Thoracic aorta (tissue), 2 donors: ENCODE results near the gene CDH8. TPM values are rescaled to one million over a fixed set of nuclear protein-coding genes. Genes with fewer than 3 reads are reported as not detected.

Experiments used
- ATAC-seq: fragments of 150-250 bp; one replicate; pipeline ENCODE4 v1.8.0; 2017; ENCODE audit warnings: low read depth; ENCODE audit not compliant: insufficient number of reproducible peaks, low FRiP score
- DNase-seq: peaks from one replicate; pipeline ENCODE4 v3.0.0-alpha.2; 2020; ENCODE audit warnings: low spot score
- H3K27ac ChIP-seq, 2 donors: fragments of 200-600 bp; sonication (generic); 1 replicate in 1 of 2; 2 replicates in 1 of 2; pipeline ENCODE4 v1.5.1; 2016; ENCODE audit warnings: mild to moderate bottlenecking in 2 of 2, moderate library complexity in 2 of 2
- H3K27me3 ChIP-seq: fragments of 200-600 bp; sonication (generic); replicated peaks from 2 replicates; pipeline ENCODE4 v1.6.0; 2016; ENCODE audit warnings: mild to moderate bottlenecking; ENCODE audit not compliant: insufficient read depth
- H3K36me3 ChIP-seq: fragments of 200-600 bp; sonication (generic); one replicate; pipeline ENCODE4 v1.5.1; 2016
- H3K4me1 ChIP-seq, 2 donors: fragments of 200-600 bp; sonication (generic); 1 replicate in 1 of 2; 2 replicates in 1 of 2; pipeline versions ENCODE4 v1.5.1 to v1.6.0; 2016; ENCODE audit warnings: low read depth in 2 of 2, mild to moderate bottlenecking in 1 of 2; ENCODE audit not compliant: control insufficient read depth in 1 of 2
- H3K4me3 ChIP-seq: fragments of 200-600 bp; sonication (generic); 2 replicates; pipeline ENCODE4 v1.5.1; 2016; ENCODE audit warnings: mild to moderate bottlenecking
- H3K9me3 ChIP-seq: fragments of 200-600 bp; sonication (generic); 2 replicates; pipeline ENCODE4 v1.5.1; 2016
- total RNA-seq, 2 donors: library from RNA; depleted of rRNA; stranded (reverse); fragments of >200 nt; gene quantifications; one replicate each; pipeline versions ENCODE4 v1.1.0 to v1.2.3, GENCODE V29; 2016
- TF ChIP-seq, protein P1 (sequence below): fragments of 200-600 bp; sonication (generic); IDR thresholded peaks from one replicate; pipeline ENCODE4 v1.5.1; 2019; ENCODE audit warnings: antibody characterized with exemption

The CDH8 gene, protein sequence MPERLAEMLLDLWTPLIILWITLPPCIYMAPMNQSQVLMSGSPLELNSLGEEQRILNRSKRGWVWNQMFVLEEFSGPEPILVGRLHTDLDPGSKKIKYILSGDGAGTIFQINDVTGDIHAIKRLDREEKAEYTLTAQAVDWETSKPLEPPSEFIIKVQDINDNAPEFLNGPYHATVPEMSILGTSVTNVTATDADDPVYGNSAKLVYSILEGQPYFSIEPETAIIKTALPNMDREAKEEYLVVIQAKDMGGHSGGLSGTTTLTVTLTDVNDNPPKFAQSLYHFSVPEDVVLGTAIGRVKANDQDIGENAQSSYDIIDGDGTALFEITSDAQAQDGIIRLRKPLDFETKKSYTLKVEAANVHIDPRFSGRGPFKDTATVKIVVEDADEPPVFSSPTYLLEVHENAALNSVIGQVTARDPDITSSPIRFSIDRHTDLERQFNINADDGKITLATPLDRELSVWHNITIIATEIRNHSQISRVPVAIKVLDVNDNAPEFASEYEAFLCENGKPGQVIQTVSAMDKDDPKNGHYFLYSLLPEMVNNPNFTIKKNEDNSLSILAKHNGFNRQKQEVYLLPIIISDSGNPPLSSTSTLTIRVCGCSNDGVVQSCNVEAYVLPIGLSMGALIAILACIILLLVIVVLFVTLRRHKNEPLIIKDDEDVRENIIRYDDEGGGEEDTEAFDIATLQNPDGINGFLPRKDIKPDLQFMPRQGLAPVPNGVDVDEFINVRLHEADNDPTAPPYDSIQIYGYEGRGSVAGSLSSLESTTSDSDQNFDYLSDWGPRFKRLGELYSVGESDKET
- total RNA-seq = 1 to 10 TPM; 5.4 to 7.0 TPM

DNA sequence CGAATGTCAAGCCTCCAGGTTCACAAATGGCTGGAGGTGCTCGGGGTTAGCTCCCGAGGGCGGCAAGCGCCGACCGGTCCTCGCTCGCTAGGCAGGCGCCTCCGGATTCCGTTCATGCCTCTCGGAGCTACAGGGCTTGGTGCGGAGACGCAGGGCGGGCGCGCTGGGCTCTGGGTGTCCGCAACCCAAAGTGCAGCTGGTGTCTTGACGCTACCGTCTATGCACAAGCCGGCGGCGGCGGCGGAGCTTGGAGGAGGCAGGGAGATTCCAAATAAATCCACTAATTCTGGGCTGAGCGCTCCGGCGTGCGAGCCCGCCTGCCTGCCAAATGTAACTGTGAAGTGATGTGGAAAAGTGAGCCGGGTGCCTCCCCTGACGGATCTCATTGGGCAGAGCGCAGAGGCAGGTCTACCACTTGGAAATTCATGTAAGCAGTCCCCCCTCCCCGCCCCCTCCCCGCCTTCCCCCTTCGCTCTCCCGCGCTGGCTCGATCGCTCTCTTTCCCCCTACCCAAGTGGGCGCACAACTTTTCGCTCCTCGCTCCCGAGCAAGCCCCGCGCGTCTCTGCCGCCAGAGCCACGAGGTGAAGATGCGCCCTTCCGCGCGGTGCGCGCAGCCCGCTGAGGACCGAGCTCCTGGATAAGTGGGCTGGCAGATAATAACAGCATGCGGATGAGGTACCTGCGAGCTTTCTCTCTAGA is at the start of gene CDH8:
CDH8 (minus strand) TSS at position 338 of the 701 bp plus-strand sequence. CDS start 15,035 bp downstream, outside the sequence.
- TF ChIP-seq, protein P1, sequence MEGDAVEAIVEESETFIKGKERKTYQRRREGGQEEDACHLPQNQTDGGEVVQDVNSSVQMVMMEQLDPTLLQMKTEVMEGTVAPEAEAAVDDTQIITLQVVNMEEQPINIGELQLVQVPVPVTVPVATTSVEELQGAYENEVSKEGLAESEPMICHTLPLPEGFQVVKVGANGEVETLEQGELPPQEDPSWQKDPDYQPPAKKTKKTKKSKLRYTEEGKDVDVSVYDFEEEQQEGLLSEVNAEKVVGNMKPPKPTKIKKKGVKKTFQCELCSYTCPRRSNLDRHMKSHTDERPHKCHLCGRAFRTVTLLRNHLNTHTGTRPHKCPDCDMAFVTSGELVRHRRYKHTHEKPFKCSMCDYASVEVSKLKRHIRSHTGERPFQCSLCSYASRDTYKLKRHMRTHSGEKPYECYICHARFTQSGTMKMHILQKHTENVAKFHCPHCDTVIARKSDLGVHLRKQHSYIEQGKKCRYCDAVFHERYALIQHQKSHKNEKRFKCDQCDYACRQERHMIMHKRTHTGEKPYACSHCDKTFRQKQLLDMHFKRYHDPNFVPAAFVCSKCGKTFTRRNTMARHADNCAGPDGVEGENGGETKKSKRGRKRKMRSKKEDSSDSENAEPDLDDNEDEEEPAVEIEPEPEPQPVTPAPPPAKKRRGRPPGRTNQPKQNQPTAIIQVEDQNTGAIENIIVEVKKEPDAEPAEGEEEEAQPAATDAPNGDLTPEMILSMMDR = no peak
- H3K27ac ChIP-seq = peak within 1 kb of the TSS in 1 of 2 donors; percentile 40
- ATAC-seq (no peak), DNase-seq (no peak)
- H3K9me3 ChIP-seq = no peaks in the 10 kb centered on the region
- H3K36me3 ChIP-seq = no peaks in the 10 kb centered on the region
- peaks cover 0 to 10% of the 10 kb centered on the region in 2 donors for H3K4me1 ChIP-seq
- peak within 1 kb of the TSS; percentile 73 for H3K4me3 ChIP-seq
- H3K27me3 ChIP-seq = no peaks in the 10 kb centered on the region

DNA sequence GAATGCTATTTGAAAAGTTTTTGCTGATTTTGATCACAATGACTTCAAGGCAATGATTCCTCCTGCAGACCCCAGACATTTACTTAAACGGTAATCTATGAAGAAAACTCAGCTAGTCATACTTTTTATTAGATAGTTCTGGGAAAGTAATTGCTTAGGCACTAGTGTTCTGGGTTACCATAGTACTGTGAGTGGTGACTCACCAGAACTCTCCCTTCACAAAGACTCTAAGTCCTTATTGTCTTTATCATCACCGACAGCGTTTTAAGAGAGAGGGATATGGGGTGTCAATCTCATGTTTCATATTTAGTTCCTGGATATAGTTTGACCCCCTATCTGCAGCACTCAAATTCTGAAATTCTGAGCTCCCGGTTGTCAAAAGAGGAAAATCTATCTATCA is 43.0 kb upstream of the CDH8 start:
- H3K36me3 ChIP-seq = no peaks in the 10 kb centered on the region
- H3K9me3 ChIP-seq = no peaks in the 10 kb centered on the region
- no peak overlapping the region for H3K4me3 ChIP-seq
- H3K4me1 ChIP-seq = no peaks in the 10 kb centered on the region
- no peak for DNase-seq
- no peaks in the 10 kb centered on the region for H3K27me3 ChIP-seq
- no peak overlapping the region for H3K27ac ChIP-seq
- TF ChIP-seq, protein P1 = no peak
- ATAC-seq = no peak

DNA sequence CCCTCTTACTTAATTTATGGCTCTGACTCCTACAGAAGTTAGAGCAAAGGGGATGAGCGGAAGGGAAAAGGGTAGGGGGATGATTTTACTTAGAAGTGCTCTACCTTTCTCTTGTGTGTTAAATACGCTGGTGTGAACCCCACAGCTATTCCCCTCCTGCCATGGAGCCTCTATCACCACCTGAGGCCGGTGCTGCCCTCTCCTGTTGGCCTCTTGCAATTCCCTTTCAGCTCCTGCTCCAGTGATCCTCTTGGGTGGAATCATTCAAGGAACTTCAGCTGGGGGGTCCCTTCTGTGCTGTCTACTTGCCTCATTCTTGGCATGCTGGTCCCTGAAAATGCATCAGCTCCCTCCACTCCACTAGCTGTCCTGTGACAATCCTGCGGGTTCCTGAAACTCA is 41.8 kb upstream of the CDH8 start:
- H3K27ac ChIP-seq = no peak overlapping the region
- TF ChIP-seq, protein P1 = no peak
- ATAC-seq = no peak
- no peaks in the 10 kb centered on the region for H3K9me3 ChIP-seq
- no peaks in the 10 kb centered on the region for H3K36me3 ChIP-seq
- no peaks in the 10 kb centered on the region for H3K27me3 ChIP-seq
- H3K4me1 ChIP-seq = no peaks in the 10 kb centered on the region
- no peak overlapping the region for H3K4me3 ChIP-seq
- DNase-seq = no peak

DNA sequence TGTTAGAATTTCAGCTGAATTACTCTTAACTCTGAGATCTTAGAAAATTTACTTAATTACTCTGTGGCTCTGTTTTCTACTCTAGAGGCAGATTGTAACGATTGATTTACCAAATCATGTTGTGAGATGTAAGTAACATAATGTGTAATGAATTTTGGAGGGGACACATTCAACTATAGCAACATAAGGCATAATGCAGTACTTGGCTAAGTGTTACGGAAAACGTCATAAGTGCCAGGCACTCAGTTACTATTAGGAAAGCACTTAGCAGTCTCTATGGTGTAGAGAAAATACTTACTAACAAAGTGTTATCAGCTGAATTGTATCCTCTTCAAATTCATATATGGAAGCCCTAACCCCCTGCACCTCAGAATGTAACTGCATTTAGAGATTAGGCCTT is 40.6 kb upstream of the CDH8 start:
- no peaks in the 10 kb centered on the region for H3K36me3 ChIP-seq
- DNase-seq = no peak
- H3K4me1 ChIP-seq = no peaks in the 10 kb centered on the region
- ATAC-seq = no peak
- H3K4me3 ChIP-seq = no peak overlapping the region
- TF ChIP-seq, protein P1 = no peak
- H3K27ac ChIP-seq = no peak overlapping the region
- no peaks in the 10 kb centered on the region for H3K27me3 ChIP-seq
- H3K9me3 ChIP-seq = no peaks in the 10 kb centered on the region

DNA sequence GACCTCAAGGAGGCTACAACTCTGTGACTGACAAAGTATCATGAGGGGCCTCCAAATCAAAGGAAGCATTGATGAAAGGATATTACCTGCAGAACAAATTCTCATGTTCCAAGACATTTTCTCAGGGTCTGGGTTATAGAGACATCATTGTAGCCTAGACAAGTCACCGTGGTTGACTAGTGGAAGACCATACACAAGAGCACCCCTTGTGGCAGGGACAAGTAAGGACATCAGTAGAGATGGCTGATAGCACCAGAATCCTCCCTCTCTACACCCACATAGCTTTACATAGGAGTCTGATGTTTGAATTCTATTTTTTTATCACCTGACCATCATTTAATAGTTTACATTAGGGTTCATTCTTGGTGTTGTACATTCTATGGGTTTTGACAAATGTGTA is 32.5 kb upstream of the CDH8 start:
- no peaks in the 10 kb centered on the region for H3K27me3 ChIP-seq
- ATAC-seq (no peak), DNase-seq (no peak)
- H3K4me3 ChIP-seq = no peak overlapping the region
- H3K27ac ChIP-seq = no peak overlapping the region
- no peaks in the 10 kb centered on the region for H3K9me3 ChIP-seq
- TF ChIP-seq, protein P1 = no peak
- no peaks in the 10 kb centered on the region for H3K4me1 ChIP-seq
- H3K36me3 ChIP-seq = no peaks in the 10 kb centered on the region
